KG1 (cell line): ENCODE measurements around the gene SFTPA2.
"Not testable (repeated sequence)": the region's sequence is repeated elsewhere in the genome, so short reads cannot be mapped to it uniquely, and the experiment has no call there.

Experiments
- DNase-seq: peaks from one replicate; lab custom pipeline; 2025; lab: John Stamatoyannopoulos, UW

Gene SFTPA2

DNA sequence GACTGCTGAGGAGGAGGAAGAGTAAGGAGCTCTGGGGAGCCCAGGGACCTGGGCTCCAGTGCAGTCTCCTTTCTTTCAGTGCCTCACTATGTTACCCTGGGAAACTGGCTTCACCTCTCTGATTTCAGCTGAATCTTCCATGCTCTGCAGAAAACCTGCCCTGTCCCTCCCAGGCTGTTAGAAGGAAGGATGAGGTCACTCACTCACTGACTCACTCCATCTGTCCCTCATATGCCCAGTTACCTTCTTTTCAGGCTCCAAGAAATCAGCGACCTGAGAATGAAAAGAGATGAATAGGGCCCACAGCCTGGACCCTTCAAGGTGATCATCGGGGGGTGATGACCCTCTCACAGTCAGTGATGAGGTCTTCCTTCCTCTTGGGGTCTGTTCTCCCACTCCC, 481 bp downstream of the SFTPA2 start:
- DNase-seq, result no peak

DNA sequence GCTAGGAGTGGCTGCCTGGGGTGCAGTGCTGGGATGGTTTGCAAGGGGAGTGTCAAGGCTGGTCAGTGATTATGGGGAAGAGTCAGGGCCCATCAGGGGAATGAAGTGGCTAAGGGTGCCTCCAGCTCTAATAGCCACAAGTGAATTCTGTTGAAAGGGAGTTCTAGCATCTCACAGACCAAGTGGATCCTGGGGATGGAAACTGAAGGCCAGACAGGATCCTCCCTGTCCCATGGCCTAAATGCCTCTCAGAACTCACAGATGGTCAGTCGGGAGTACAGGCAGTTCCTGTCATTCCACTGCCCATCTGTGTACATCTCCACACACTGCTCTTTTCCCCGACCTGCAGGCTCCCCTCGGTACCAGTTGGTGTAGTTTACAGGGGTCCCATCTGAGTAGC, 3.2 kb downstream of the SFTPA2 start:
- DNase-seq, result not testable (repeated sequence)

DNA sequence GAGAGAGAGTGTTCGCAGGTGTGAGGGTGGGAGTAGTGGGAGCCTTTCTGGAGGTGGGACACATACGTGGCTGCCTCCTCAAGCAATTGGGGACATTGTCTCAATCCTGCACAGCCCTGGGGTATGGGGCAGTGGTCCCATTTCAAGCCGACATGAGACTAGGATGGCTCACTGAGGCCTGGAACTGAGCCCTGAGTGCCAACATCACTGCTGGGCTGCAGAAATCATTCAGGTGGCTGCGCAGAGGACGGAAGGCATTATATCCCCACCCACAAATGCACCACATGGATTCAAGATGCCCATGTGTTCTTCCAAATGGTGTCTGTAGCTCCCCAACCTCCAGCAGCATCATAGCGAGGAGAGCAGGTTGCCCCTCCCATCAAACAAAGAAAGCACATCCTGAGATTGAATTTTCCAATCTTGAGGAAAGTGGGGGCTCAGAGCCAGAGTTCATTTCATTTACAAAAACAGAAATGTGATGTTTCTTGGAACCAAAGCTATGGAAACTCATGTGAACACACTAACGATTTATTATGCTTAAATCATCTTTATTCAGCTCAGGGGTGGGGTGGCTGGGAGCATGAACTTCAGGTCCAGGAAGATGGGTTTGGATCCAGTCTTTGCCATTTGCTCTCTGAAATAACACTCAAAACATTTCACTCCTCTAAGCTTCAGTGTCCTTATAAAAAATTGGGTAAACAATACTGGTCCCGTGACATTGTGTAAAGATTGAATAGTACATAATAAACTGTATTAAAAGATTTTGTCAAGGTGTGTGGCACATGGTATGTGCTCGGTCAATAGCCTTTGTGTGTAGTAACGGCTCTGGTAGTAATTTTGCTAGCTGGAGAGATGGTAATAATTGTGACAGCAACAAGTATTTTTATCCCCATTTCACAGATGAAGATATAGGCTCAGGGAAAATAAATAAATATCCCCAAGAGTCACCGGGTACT, 4.6 kb downstream of the SFTPA2 start:
- no peak for DNase-seq

DNA sequence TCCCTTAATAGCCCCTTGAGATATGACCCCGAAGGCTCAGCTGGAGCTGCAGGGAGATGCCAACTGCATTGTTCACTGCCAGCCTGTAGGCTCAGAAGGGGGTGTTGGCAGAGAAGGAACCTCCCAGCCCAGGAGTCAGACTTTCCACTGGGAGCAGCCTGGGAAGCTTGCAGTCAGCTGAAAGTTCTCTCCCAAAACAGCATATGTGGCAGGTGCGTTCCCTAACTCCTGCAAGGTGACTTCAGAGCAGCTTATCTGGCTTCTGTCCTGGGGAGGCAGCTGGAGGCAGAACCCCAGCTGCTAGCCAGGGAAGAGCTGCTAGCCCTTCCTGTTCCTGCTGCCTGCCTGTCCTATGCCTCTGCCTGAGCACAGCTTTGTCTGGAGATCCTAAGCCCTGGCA, 8.1 kb downstream of the SFTPA2 start:
- DNase-seq, result no peak

DNA sequence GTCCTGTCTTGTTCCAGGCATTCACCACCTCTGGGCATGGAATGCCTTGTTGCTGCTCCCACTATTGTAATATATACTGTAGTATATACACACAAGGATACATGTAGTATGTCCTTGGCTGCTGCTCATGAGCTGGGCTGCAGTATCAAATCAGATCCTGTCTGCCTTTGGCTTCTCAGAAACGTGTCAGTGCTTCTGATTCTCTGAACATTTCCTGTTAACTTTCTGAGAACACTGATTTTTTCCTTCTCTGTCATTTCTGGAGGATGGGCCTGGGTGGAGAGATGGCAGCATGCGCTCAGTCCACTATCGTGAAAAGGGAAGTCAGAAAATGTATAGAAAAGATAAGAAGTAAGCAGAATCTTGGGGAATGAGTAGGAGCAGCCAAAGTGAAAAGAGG, 12.2 kb downstream of the SFTPA2 start:
- DNase-seq, result no peak

DNA sequence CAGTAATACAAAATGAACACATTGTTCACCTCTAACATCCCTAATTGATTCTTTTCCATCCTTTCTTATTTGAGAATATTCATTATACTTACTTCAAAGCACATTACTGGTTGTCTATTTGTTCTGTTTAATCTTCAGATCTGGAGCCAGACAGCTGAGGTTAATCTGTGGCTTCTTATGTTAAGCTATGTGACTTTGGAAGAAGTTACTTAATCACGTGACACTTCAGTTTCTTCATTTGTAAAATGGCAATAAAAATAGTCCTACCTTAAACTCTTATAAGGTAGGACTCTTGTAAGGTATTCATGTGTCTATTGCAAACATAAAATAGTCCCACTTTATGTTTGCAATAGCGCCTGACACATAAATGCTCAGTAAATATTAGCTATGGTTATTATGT, 13.1 kb downstream of the SFTPA2 start:
- not testable (repeated sequence) for DNase-seq

DNA sequence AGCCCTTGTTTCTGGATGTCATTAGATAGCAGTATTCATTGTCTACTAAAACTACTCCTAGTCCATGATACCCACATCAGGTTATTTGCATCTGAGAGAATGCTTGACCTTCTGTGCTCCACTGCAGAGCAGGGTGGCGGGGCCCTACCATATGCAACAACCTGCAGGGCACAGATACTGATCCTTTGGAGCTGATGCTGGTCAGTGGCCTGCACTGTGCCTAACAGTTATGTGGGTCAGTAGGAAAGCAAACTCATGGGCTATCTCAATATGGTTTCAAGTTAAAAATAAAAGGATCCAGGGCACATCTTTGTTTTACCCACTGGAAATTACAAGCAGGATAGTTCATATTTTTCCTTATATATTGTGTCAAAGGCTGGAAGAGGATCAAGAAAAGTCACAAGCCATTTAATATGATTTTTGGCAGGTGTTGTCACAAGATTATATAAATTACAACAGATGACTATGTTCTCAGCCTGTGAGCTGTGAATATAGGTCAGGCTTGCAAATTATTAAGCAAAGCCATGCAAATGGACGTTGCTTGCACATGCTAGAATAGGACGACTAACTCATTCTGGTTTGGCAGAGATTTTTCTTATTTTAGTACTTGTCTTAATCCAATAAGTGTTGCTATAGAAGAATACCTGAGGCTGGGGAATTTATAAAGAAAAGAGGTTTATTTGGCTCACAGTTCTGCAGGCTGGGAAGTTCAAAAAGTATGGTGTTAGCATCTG, 15.1 kb downstream of the SFTPA2 start:
- DNase-seq, result not testable (repeated sequence)

DNA sequence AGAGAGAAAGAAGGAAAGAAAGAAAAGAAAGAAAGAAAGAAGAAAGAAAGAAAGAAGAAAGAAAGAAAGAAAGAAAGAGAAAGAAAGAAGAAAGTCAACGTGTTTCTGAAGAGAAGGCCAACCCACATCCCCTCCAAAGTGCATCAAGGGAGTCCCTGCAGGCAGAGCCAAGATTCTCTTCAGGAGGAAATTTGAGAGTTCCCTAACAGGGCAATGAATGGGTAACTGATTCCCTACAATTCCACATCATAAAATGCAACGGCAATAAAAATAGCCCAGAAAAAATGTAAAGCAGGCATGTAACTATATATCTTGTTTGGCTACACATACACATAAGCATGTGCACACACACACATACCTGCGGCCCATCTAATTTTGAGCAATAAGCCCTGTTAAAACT, 15.8 kb downstream of the SFTPA2 start:
- DNase-seq, result not testable (repeated sequence)

DNA sequence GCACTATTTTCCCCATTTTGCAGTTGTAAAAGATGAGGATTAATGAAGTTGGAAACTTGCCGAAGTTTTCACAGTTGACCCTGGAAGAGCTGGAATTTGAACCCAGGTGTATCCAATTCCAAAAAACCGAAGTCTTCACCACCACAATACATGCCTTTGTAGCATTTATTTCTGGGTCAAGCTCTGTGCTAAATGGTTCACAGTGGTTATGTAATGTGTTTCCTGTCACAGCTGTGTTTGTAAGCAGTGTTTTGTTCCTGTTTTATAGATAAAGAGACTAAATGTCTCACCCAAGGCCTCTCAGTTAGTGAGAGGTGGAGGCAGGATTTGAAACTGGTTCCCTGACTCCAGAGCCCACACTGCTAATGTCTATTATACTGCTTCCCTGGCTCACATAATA, 17.6 kb downstream of the SFTPA2 start:
- DNase-seq, result no peak

DNA sequence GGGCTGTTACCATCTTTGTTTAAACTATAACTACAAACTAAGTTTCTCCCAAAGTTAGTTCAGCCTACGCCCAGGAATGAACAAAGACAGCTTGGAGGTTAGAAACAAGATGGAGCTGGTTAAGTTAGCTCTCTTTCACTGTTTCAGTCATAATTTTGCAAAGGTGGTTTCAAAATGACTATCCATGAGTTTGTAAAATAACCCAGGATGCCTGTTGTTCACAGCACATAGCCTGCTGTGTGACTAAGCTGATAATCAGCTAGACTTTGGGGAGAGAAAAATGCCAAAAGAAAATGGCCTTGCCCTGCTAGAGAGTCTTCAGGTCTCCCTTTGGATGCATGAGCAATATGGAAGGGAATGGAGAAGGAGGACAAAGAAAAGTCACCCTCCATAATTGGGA, 19.3 kb downstream of the SFTPA2 start:
- not testable (repeated sequence) for DNase-seq

DNA sequence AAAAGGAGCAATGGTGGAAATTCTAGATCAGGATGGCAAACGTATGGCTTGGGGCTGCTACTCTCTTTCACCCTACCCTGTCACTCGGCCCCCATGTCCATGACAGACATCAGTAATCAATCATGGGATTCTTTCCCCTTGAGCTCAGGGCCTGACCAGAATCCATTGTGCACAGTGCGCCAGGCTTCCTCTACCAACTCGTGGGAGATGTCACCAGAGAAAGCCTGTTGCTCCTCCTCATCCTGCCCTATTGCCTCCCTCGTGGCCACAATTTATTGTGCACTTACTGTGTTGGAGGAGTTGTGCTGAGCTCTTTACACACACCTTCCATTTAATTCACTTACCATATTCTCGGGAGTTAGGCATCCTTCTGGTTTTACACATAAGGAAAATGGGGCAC, 21.9 kb downstream of the SFTPA2 start:
- not testable (repeated sequence) for DNase-seq

DNA sequence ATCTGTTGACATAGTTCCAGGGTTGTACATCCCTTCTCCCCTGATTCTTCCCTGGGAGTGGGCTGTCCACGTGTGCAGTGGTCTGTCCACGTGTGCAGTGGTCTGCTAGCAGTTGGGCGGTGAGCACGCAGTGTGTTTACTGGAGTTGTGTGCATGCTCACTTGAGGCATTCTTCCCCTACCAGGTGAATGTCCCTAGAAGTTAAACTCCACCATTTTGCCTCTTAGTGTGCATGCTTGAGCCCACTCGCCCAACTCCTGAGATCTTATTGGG, 26.4 kb downstream of the SFTPA2 start:
- DNase-seq, result not testable (repeated sequence)

DNA sequence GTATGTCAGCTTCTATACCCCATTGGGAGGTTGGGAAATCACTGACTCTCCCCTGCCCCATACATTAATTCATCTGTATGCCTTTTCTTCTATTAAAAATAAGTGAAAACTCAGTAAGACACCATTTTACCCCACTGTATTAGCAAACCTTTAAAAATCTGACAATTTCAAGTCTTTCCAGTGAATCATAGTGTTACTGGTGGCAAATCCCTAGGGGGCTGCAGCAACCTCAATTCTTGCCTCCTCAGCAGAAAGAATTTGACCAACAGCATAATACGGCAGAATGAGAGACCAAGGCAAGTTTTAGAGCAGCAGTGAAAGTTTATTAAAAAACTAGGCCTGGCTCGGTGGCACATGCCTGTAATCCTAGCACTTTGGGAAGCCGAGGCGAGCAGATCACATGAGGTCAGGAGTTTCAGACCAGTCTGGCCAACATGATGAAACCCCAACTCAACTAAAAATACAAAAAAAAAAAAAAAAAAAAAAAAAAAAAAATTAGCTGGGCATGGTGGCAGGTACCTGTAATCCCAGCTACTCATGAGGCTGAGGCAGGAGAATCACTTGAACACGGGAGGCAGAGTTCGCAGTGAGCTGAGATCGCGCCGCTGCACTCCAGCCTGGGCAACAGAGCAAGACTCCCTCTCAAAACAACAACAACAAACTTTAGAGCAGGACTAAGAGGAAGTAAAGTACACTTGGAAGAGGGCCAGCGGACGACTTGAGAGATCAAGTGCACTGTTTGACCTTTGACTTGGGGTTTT, 26.9 kb downstream of the SFTPA2 start:
- not testable (repeated sequence) for DNase-seq

DNA sequence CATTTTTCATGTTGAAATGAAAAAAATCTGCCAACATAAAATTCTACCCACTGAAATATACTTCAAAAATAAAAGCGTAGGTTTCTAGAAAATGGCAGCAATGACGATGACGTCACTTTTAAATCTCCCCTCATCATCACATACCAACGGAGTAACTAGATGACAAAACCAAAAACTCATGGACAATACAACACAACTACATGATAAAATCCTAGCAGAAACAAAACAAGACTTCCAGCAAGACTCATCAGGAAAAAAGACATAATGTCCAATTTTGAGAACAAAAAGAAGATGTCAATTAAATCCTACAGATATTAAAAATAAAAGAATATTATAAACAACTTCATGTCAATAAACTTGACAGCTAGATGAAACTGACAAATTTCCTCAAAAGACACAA, 31.9 kb downstream of the SFTPA2 start:
- DNase-seq, result not testable (repeated sequence)

DNA sequence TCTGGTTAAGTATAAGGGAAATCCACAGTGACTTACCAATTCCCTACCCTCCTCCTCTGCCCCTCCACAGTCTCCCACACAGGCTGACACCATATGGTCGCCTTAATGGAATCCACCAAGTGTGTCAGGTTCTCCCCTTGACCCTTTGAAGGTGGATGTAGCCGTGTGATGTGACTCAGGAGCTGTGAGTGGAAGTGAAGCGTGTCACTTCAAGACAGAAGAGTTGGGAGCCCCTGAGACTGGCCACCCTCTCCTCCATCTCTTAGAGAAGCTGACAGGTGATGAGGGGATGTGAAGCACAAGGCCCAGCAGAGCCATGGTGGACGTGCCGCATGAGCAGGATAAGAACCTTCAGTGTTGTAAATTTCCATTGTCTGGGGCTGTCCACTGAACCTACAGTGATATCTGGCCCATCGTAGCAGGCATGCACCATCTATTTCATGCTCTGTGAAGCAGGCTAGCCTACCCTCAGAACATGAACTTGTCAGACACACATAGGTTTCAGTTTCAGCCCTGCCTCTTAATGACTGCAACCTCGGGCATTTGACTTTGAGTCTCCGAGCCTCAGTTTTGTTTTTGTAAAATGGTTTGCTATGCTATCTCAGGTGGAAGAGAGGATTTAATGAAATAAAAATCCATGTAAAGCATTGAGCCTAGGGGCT, 35.0 kb downstream of the SFTPA2 start:
- not testable (repeated sequence) for DNase-seq

DNA sequence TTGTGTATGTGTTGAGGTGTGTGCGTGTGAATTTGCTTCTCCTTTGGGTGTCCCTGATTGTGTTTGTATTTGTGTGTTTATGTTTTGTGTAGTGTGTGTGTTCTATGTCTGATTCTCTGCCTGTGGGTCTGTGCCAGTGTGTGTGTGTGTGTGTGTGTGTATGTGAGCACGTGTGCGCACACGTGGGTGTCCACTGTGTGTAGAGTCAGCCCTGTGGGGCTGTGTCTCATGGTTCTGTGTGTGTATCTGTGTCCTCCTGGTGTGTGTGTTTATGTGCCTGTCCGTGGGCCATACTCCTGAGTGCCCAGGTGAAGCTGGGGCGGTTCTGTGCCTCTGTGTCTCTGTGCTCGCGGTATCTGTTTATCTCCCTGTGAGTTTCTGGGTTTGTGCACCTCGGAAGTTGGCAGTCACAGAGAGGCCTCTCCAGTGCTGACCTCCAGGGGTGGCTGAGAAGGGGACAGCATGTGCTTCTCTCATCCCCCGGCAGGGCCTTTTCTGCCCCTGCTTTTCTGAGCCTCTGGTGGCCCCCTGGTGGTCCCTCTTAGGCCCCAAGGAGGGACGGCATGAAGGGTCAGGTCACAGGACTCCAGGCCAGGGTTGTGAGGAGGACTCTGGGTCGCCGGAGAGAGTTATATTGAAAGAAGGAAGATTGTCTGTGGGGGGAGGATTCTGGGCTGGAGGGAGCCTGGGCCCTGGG, 36.9 kb downstream of the SFTPA2 start:
- DNase-seq, result not testable (repeated sequence)

DNA sequence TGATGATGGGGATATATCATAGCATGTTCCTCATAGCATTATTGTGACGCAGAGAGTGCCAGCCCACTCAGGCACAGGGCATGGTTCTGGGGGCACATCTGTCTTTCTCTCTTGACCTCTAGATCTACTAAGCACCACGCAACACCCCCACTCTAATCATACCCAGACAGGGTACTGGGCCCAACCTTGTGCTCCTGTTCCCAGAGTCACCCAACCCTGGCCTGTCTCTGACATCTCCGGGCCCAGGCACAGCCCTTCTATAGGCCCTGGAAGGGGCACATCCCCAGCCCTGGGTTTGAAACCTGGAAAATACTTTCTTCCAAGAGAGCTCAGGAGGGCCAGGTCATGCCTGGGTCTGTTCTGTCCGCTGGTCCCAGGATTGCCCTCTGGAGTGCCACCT, 37.7 kb downstream of the SFTPA2 start:
- not testable (repeated sequence) for DNase-seq

DNA sequence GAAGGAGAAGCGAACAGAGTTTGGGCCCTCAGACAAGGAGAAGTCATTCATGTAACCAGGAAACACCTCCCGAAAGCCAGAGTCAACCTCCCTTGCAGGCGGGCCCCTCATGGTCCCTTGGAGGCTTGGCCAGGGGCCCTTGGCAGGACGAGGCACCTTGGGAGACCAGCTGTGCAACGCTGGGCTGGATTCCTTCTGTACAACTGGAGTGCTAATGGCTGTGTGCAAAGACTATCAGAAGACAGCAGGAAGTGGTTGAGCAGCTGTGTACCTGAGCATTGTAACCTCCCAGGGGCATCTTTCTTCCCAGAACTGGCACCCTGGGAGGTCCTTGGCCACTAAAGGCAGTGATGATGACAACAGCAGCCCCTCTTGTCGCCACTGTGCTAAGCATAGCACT, 38.5 kb downstream of the SFTPA2 start:
- not testable (repeated sequence) for DNase-seq

DNA sequence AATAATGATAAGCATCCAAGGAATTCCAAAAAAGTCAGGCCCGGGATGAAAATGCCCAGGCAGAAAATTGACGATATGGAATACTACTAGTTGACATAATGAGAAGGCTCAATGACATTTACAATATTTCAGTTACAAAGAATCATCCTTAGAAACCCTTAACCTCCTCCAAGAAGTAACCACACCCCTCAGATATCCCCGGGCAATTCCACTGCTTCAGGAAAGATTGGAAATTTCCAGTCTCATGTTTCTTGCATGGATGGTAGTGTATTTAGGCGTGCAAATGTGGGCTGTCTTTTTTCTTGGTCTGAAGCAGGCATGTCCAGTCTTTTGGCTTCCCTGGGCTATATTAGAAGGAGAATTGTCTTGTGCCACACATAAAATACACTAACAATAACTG, 42.6 kb downstream of the SFTPA2 start:
- DNase-seq, result not testable (repeated sequence)

DNA sequence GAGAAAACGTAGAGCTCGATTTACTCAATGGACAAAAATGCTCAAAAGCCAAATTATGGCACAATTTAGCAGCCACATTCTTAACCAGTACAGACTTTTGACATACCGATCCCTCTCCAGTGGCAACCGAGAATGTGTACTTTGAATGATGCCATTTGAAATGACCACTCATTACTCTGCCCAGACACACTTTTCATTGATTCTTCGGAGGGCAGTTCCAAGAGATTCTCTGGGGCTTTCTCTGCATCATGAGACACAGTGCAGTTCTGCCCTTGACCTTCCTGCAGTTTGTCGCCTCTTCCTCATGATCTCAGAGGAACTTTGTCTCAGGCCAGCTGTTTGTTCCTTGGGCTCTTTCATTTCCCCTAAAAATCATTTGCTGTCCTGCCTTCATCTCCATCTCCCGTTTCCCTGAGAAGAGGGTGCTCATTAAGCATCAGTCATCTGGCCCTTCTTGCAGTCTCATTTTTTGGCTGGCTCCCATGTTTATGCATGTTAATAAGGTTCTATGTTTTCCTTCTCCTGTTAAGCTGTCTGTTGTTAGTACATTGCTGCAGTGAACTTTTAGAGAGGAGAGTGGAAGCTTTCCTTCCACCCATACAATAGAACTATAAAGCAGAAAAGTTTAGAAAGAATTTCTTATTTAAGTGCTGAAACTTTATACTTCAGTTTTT, 43.5 kb downstream of the SFTPA2 start:
- not testable (repeated sequence) for DNase-seq
